GM21528 (cell line): Measurements from ENCODE around the gene CUBN.
"Not testable (repeated sequence)": the region's sequence is repeated elsewhere in the genome, so short reads cannot be mapped to it uniquely, and the experiment has no call there.

Experiments
- ATAC-seq: cut with Tn5 transposase; IDR thresholded peaks from one replicate; pipeline ENCODE4 v1.9.1; 2021; ENCODE audit warnings: mild to moderate bottlenecking, moderate library complexity; ENCODE audit not compliant: unreplicated experiment, low FRiP score

CUBN gene

DNA sequence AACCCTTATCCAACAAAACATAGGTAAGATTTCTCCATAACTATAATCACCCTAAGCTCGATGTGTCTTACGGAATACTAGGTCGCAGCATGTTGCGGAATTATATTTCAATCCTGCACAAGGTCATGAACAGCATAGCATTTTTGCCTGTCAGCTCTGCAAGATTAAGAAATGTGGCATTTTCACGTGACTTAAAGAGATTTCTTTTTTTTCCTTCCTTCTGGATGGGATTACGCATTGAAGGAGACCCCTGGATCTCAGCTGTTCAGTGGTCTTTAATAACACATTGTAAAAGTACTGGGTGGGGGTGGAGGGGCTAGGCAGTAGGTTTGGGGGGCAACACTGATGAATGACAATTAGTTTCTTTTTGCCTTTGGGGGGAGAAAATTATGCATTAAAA is 106.7 kb downstream of the CUBN start:
- ATAC-seq, result no peak

DNA sequence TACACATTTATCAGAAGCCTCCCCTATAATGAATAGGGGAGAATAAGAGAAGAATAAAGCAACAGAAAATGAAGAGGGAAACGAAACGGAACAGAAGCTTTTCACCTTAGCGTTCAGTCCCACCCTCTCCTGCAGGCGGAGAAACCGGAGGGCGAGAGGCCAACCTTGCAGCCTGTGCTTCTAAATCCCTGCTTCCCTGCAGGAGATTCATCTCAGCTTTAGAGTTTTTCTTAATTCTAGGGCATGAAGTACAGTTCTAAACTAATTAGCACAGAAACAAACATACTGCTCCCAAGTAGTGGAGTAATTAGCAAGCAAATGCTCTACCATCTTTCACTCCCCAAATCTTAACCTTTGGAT is 107.2 kb downstream of the CUBN start:
- ATAC-seq, result no peak

DNA sequence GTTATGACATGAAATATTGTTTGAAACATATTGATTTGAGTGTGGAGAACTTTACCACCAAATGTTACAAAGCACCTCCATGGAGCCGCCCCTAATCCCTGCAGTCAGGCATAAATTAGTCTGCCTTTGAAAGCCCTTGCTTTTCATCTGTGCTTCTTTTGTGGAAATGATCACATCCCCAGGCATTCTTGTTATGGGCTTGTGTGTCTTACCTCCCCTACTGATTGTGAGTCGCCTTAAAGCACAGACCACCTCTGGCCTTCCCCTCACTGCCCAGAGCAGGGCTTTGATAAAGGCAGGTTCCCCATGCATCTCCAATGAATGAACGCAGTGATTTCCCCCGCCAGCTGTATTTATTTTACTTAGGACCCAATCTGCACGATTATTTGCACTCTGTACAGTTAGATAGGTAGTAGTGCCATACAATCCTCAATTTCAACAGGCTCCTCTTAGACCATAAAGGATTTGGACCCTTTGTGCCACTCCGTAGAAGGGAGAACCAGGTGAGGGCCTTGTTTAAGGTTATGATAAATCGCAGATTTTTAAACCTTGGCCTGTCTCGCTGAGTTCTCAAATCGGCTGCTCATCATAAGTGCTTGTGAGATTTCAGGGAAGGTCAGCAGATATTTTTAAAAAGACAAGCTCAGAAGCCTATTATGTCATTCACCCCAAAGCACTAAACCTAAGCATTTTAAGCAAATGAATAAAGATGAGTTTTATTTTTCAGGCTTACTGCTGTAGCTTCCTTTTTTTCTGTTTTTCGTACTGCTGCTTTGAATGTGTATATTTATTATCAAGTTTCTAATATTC is 107.8 kb downstream of the CUBN start:
- no peak for ATAC-seq

DNA sequence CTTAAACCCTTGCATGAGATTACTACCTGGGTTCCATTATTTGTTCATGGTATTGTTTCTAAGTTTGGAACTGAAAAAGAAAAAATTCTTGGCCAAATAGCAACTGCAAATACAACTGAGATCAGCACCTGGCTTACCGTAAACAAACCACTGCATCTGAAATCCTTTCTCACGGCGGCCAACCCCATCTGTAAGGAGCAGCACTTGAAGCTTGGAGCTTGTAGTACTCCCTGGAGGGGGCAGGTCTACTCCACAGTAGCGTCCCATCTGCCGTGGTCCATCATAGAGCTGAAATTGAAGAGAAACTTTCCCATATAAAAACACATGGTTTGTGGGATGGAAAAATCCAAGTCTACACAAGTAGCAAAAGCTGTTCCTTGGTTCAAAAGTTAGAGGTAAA is 109.9 kb downstream of the CUBN start:
- no peak for ATAC-seq

DNA sequence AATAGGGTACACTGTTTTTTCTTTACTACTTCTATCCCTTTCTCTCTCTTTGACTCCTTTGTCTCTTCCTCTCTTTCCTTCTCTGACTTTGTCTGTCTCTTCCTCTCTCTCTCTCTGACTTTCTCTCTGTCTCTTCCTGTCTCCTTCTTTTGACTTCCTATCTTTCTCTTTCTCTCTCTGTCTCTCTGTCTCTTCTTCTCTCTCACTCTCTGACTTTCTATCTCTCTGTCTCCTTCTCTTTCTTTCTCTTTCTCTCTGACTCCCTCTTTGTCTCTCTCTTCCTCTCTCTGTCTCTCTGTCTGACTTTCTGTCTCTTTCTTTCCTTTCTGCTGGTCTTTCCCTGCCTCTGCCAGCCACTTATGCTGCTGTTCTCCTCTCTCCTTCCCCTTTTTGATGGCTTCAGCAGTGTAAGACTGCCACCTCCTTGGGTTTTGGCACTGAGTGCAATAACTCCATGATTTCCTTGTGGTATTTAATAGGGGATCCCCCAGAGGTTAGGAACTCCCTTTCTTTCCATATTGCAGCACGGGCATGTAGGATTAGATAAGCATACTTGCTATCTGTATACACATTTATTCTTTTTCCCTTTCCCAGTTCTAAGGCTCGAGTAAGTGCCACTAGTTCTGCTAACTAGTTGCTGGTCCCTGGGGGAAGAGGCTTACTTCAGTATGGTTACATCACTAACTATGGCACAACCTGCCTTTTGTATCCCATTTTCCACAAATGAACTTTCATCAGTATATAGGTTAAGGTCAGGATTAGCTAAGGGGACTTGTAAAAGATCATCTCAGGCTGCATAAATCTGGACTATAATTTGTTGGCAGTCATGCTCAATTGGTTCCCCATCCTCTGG is 116.3 kb downstream of the CUBN start:
- not testable (repeated sequence) for ATAC-seq

DNA sequence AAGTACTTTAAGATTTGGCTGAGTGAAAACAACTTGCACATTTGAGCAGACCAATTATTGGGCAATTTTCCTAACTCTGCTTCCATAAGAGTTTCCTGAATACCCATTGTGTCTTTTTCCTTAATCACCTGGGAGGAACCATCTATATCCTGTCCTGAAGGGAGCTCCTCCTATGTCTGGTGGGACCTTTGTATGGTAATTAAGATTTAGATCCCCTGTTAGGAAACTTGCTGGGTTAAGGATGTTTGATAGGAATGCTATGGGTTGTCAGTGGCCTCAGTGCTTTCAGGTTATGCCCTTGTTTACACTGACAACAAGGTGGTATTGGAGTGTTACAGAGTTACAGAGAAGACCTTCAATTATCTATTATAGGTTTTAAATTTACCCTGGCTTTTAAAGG is 116.9 kb downstream of the CUBN start:
- not testable (repeated sequence) for ATAC-seq

DNA sequence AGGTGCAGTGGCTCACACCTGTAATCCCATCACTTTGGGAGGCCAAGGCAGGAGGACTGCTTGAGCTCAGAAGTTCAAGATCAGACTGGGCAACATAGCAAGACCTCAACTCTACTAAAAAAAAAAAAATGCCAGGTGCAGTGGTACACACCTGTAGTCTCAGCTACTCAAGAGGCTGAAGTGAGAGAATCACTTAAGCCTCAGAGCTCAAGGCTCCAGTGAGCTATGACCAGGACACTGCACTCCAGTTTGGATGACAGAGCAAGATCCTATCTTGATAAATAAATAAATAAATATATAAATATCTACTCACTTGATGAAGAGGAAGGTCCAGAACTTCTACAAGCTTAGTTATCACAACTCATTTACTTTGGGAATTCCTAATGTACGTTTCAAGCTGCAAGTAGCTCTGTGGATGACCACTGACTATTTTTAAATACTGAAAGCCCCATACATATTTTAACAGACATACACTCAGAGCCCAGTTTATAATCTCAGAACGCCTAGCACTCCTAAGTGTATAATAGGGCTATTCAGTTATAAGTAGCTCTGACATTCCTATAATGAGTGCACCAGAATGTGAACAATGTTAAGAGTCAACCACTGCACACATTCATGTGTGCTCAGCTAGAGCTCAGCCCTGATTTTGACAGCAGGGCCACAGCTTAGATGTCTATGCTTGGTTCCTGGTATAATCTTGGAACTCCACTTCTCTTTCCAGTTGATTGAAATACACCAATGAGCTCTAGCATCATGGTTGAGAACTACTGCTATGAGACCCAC is 119.1 kb downstream of the CUBN start:
- ATAC-seq, result no peak

DNA sequence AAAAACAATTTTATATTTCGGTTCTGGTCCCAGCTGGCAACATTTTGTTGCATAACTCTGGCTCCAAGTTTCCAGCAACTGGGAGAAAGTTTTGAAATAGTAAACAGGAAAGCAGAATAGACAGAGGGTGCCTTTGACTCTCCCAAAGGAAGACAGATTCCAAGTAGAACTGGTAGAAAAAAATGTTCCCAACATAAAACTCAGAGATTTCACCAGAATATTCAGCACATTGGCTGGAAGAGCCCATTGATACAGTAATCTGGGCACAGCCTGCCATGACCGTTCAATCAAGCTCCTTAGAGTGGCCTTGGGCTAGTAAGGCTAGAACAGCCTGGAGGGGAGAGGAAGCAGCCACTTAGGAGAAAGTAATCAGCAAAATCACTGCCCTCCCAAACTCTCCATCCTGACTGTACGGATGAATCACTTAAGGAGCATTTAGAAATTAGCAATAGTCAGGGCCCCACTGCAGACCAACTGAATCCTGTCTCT is 120.4 kb downstream of the CUBN start:
- no peak for ATAC-seq

DNA sequence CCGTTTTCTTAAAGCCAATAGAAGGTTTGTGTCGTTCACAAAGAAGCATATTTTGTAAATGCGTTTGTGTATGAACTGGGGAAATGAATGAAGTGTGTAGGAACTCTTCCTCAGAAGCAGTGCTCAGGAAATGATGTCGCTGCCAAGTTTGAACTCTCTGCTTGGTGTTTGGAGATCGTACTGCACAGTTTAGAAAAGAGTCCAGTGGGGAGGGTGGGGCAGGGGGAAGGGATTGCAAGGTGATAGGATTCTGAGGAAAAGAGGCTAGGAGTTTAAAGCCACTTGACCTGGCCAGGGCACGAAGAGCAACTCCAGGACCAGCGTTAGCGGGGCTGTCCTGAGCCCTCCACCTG is 122.2 kb downstream of the CUBN start:
- ATAC-seq, result no peak

DNA sequence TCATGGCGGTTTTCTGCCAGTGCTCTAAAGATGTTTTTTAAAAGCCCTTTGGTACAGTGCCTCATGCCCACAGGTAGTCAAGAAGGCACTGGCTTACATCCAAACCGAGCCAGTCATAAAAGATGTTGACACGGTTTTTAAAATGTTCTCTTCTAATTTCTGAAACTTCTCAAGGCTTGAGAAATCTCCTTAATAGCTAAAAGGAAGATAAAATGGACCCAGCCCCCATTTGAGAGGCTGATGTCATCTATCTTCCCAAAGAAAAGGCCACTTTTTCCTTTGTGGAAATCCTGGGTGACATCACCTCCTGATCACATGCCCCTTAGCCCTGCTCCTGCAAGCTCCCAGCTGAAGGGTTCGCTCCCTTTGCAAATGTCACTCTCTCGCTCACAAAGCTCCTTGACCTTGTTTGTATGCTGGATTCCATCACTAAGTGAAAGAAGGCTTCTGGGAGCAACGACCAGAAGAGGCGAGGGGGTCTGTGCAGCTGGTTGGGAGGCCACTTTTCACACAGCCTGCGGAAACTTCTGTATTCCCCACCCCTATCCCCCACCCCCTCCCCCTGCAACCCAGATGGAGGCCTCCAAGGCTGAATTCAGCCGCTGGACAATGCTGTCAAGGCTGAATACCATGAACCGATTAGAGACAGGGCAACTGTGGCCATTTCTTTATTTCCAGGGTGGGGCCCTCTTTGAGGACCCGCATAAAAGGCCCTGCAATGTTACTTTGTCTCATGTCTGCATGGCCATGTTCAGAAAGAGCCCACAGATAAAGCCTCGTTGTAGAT is 122.8 kb downstream of the CUBN start:
- no peak for ATAC-seq

DNA sequence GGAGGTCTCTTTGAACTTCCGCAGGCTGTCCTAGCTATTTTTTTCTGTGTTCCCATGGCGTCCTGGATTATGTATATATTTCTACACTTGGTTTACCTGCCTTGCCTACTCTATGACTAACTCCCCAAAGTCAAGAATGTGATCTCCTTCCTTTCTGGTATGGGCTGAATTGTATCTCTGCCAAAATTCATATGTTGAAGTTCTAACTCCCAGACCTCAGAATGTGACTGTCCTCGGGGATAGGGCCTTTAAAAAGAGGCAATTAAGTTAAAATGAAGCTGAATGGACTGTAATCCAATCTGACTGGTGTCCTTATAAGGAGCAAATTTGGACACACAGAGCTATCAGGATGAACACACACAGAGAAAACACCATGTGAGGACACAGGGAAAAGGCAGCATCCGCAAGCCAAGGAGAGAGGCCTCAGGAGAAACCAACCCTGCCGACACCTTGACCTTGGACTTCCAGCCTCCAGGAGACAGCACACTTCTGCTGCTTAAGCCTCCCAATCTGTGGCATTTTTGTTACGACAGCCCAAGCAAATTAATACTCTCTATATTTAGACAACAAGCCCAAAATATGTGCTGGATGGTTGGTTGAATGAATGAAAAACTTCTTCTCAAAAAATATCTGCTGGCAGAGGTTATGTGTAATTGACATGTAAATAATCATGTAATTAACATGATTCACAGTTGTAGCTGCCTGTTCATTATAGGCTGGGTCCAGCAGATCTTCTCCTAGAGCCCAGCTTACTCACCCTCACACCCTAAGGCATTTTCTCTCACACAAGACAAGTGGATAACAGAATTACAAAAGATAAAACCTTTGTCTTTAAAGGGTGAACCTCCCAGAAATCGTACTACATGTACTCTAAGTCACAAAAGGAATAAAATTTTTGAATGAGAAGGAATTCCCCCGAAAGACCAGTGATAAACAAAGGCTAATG is 123.7 kb downstream of the CUBN start:
- no peak for ATAC-seq

DNA sequence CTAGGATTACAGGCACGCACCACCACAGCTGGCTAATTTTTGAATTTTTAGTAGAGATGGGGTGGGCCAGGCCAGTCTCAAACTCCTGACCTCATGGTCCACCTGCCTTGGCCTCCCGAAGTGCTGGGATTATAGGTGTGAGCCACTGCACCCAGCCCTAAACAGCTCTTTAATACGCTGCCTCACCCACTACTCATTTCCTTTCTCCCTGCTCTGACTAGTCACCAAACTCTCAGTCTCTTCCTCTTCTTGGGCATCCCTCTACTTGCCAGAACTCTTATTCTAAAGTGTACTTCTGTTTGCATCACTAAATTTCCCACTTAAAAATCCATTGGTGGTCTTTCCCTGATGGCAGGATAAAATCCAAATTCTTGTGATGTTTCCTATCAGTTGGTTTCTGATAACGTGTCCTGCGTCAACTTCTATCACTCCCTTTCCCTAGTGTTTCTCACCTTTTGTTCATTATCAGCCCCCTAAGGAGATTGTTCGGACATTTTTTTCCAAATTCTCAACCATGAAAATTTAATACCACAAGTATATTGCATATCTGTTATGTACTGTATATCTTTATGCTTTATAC is 124.7 kb downstream of the CUBN start:
- ATAC-seq, result no peak

DNA sequence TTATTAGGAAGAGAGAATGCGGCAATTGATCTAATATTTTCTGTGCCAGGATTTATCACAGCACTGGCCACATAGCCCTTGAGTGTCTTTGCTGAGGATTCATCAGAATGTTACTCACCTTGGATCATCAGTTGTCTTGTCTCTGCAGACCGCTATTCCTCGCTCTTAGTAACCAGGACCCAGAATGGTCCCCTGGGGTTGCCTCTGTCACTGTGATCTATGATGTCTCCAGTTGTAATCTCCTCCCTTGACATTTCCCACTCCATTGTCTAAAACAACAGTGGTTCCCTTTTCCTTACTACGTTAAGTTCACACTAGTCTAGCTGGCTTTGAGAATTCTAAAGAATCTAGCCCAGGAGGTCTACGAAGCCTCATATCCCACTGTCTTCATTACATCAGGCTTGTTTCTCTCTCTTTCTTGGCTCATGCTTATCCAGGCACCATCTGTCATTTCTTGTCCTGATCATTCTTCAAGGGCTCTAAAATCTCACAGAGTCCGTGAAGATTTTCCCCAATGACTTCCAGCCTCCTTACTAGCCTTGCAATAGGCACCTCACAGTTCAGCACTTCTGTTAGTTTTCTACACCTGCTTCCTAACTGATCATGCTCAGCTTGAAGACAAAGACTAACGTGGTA is 125.8 kb downstream of the CUBN start:
- ATAC-seq, result no peak

DNA sequence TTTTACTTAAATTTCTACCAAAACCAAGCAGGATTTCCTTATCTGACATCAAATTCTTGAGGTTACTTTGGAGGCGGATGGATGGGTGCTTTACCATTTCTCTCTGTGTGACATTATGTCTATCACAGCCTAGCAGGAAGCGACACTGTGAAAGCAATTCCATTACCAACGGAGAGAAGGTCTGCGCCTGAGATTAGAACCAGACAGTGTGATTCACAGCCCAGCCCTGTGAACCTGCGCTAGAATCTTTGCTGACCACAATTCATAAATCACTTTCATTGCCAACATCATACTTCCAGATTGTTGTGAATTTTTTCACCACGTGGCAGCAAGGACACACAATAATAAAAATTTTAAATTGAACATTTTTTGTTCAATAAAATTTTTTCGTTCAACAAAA is 126.5 kb downstream of the CUBN start:
- ATAC-seq, result no peak

DNA sequence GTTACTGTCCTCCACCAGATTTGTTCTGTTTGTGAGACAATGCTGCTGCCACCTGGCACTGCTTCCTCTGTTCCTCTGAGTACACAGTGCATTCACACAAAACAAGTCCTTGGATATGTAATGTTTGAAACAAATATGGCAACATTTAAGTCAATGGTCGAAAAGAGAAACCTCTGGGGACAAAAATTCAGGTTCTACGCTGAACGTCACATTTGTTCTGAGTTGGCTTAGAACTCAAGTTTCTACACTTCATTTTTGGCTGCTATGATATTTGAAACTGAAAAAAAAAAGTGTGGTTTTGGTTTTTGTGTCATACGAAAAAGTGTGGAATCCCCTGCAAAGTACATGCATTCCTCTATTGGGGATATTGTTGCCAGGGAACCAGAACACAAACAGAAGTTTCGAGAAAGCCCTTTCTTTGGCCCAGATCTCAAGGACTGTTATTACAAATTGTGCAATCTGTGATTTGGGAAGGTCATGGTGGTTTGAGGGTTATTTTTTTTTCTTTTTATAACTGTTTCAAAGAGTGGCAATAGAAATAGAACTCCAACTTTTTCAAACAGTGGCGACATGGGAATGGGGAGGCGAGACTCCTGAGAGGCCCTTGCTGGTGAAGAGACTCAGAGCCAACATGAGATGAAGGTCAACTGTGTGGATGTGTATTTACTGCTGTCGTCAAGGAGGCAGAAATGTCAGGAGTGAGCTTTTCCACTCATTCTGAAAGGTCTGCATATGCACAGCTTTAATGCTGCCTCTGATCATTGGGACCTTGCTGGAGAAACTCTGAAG is 127.5 kb downstream of the CUBN start:
- ATAC-seq, result peak; percentile 54

DNA sequence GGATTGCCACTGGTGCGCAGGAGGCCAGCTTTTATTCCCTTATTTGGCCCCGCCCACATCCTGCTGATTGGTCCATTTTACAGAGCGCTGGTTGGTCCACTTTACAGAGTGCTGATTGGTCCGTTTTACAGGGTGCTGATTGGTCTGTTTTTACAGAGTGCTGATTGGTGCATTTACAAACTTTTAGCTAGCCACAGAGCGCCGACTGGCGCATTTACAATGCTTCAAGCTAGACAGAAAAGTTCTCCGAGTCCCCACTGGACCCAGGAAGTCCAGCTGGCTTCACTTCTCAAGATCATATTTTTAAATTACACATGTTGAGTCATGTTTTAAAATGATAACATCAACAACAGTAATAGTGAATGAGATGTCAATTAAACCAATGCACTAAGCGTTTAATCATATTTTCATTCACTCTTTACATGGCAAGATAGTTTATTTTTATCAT is 128.3 kb downstream of the CUBN start:
- no peak for ATAC-seq

DNA sequence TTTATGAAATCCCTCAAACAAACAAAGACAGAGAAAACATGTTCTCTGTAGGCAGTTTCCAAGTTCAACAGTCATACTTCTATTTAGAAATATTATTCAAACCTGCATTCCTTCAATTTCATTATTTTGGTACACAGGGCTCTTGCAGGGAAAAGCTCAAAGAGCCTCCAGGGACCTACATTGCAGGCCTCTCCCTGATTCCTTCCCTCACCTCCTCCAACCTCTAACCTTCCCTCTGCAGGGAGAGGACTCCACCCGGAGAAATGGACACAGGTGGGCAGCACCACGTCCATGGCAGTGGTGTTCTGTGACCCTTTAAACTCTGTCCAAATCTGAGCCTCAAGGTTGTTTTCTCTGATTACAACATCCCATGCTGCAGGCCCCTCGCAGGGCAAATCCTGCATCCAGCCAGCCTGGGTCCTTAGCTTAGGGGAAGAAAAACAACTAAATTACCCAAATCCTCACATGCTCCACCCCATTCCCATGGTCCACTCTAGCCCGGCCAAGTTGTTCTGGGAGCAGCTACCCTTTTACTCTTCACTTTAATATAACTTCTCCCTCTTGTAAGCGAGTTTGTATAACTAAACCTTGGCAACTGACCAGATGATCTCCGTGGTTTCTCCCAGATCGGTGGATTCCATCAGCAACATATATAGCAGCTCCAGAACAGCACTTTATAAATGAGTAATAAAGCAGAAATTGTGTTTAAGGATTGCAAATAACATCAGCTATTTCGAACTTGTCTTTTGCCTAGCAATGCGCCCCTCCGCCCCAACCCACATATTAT is 129.8 kb downstream of the CUBN start:
- ATAC-seq, result no peak
